Astrocyte of the spinal cord (primary cell): ENCODE measurements around the gene OLFML3.

Source experiments
- DNase-seq: peaks from one replicate; pipeline ENCODE4 v3.0.0; 2011; ENCODE audit warnings: low read depth, low spot score
- H3K4me3 ChIP-seq: 2 replicates; pipeline ENCODE4 v1.5.1; 2011; ENCODE audit warnings: low read depth, mild to moderate bottlenecking, low read length, moderate library complexity
- CTCF ChIP-seq: IDR thresholded peaks from 2 replicates; pipeline ENCODE4 v1.5.1; 2012; ENCODE audit warnings: low read depth, mild to moderate bottlenecking, low read length, inconsistent platforms
- in situ Hi-C: cut with HindIII; loops from 2 replicates; pipeline ENCODE4 v1.10.0; 2017; ENCODE audit warnings: low sequenced_read_pairs

OLFML3 gene

GRCh38 chr1:113978863-113979702, at the start of gene OLFML3:
Gene OLFML3 (plus strand): TSS chr1:113979474. CDS start chr1:113979517, 43 bp downstream.
- peak; percentile 66 for TF ChIP-seq CTCF
- DNase-seq, result peak; percentile 95
- in situ Hi-C loops, result no loop called here
- H3K4me3 ChIP-seq, result peak within 1 kb of the TSS; percentile 27

GRCh38 chr1:113929750-113930498, 49.4 kb upstream of the OLFML3 start:
- no peak for TF ChIP-seq CTCF
- peak overlapping the region; percentile 61 for H3K4me3 ChIP-seq
- in situ Hi-C loops, result no loop called here
- DNase-seq, result peak; percentile 26

GRCh38 chr1:113930499-113931161, 48.6 kb upstream of the OLFML3 start:
- peak overlapping the region; percentile 61 for H3K4me3 ChIP-seq
- in situ Hi-C loops, result no loop called here
- DNase-seq, result peak; percentile 78
- TF ChIP-seq CTCF, result no peak

- TF ChIP-seq CTCF, result no peak
- peak overlapping the region; percentile 61 for H3K4me3 ChIP-seq
- DNase-seq, result peak; percentile 83
- in situ Hi-C loops, result no loop called here
These were observed 47.8 kb upstream of the OLFML3 start for GRCh38 chr1:113931451-113931851.

GRCh38 chr1:113934006-113934405, 45.3 kb upstream of the OLFML3 start:
- no peak overlapping the region for H3K4me3 ChIP-seq
- in situ Hi-C loops, result no loop called here
- DNase-seq, result no peak
- no peak for TF ChIP-seq CTCF

GRCh38 chr1:113934511-113935055, 44.7 kb upstream of the OLFML3 start:
- no peak for DNase-seq
- no peak for TF ChIP-seq CTCF
- in situ Hi-C loops, result no loop called here
- no peak overlapping the region for H3K4me3 ChIP-seq
